ENCODE data around the gene SCTR.

The SCTR gene

DNA sequence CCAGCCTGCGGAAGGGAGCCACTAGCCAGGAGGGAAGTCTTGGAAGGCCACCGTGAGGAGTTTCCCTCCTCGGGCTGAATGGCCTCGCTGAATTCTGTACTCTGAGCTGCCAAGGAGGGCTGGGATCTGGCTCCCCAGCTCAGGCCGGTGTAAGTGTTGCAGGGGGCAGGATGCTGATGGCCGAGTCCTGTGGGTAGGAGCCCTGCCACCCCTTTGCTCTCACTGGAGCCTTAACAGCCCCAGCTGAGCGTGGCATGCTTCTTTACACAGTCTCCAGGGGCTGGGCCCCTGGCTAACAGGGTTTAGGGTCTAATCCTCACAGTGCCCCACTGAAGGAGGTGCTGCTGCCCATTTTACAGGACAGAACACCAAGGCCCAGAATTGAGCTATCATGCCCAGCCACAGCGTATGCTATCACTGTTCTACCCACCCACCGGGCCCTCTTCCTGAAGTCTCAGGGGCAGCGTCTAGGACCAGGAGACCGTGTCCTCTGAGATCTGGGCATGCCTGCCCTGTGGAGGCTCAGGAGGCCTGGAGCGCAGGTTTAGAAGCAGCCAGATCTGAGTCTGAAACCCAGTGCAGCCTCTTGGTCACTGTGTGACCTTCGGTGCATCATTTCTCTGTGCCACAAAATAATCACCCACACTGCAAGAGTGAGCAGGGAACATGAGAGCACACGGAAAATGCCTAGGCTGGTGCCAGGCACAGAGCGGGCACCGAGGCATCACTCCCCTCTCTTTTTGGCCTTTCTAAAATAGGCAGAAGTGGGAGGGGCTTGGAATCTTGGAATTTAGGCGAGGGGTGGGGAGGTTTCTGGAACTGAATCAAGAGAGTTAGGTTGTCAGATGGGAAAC lies 49.7 kb downstream of the SCTR start:
- TF ChIP-seq CTCF (IDR thresholded peaks at IDR 0.05; ENCODE audit: low read depth, low read length), result no peak
- DNase-seq (ENCODE audit: extremely low read depth, low read depth), result no peak

- no peak for DNase-seq (ENCODE audit: extremely low read depth, low read depth)
Observed at GRCh38 chr2:119473621-119474370, 50.5 kb downstream of the SCTR start.

DNA sequence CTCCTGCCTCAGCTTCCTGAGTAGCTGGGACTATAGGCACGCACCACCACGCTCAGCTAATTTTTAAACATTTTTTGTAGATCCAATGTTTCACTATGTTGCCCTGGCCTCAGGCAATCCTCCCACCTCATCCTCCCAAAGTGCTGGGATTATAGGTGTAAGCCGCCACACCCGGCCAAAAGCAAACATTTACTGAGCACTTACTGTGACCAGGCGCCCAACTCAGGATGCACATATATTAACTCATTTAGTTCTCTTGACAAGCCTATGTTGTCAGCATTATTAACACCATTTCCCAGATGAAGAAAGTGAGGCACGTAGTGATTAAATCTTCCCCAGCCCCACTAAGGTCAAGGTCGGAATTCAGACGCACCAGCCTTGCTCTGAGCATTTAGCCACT lies 51.5 kb downstream of the SCTR start:
- DNase-seq (ENCODE audit: extremely low read depth, low read depth), result no peak
- no peak for TF ChIP-seq CTCF (IDR thresholded peaks at IDR 0.05; ENCODE audit: low read depth, low read length)

More at GRCh38 chr2:119473621-119474370, 50.5 kb downstream of the SCTR start:
- TF ChIP-seq CTCF (IDR thresholded peaks at IDR 0.05; ENCODE audit: low read depth, low read length), result no peak

- TF ChIP-seq CTCF (IDR thresholded peaks at IDR 0.05; ENCODE audit: low read depth, low read length), result no peak
Observed at GRCh38 chr2:119469661-119470297, 54.5 kb downstream of the SCTR start.

DNA sequence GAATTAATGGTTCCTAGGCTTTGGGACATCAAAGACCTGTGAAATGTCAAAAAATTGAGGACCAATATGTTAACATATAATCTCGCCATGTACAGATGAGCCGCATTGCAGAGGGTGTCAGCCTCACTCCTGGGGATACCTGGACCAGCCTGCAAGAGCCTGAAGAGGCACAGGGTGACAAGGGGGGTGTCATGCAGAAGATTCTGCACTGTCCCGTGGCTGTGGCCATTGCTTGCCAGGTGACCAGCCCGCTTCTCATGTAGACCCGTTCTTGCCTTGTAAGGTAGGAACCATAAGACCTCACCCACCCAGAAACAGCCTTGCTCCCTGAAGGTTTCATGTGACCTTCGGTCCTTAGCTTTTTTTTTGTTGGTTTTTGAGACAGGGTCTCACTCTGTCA lies 55.2 kb downstream of the SCTR start:
- DNase-seq (ENCODE audit: extremely low read depth, low read depth), result no peak
- no peak for TF ChIP-seq CTCF (IDR thresholded peaks at IDR 0.05; ENCODE audit: low read depth, low read length)

More at GRCh38 chr2:119469661-119470297, 54.5 kb downstream of the SCTR start:
- no peak for DNase-seq (ENCODE audit: extremely low read depth, low read depth)

DNA sequence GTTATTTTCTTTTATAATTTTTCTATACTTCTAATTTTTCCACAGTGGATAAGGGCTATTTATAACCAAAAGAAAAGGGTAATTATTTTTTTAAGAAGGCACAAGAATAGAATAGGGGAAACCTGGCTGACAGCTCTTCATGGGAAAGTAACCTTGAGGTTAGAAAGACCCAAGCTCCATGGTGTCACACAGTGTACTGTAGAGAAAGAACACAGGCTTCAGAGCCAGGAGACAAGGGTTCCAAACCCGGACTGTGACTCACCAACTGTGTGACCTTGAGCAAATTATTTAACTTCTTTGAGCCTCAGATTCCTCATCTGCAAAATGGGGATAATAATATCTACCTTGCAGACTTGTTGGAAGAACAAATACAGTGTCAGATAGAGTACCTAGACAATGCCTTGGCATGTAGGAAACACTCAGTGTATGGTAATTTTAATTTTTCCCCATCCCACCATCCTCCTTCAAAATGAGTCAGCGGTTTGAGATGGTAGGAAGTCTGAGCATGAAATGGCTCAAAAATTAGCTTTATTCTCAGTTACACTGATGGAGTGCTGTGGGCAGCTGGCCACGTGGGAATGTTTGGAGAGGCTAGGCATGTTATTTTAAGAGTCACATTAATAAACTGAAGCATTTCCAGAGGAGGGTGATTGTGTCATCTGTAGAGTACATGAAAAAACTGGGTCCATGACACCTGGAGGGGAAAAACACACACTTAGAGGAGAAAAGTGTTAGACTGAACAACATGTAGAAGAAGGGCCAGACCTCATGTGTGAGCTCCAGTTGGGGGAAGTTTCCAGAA lies 55.9 kb downstream of the SCTR start:
- no peak for DNase-seq (ENCODE audit: extremely low read depth, low read depth)
- no peak for TF ChIP-seq CTCF (IDR thresholded peaks at IDR 0.05; ENCODE audit: low read depth, low read length)
